Spleen (tissue), 11 donors: ENCODE data around the gene CENPS. TPM values are rescaled to one million over a fixed set of nuclear protein-coding genes. Genes with fewer than 3 reads are reported as not detected.
A peak's percentile ranks its signal among the peaks of the same experiment; 100 is the strongest.

ENCODE experiments used
- DNase-seq: peaks from one replicate; pipeline ENCODE4 v3.0.0-alpha.2; 2020
- H3K27ac ChIP-seq, 8 donors: fragments of 200-600 bp; sonication (generic) in 7 of 8; 1 replicate in 4 of 8; 2 replicates in 4 of 8; pipeline versions ENCODE4 v1.5.0 to v1.8.0; 2016 to 2021; ENCODE audit warnings: inconsistent platforms in 4 of 8, mild to moderate bottlenecking in 4 of 8, moderate library complexity in 1 of 8
- H3K27me3 ChIP-seq, 7 donors: fragments of 200-600 bp; sonication (generic) in 6 of 7; replicated peaks in 1 of 7; 1 replicate in 4 of 7; 2 replicates in 3 of 7; pipeline versions ENCODE4 v1.5.0 to v1.8.0; 2016 to 2021; ENCODE audit warnings: inconsistent platforms in 3 of 7, mild to moderate bottlenecking in 1 of 7
- H3K36me3 ChIP-seq, 6 donors: fragments of 200-600 bp; sonication (generic) in 5 of 6; 1 replicate in 4 of 6; 2 replicates in 2 of 6; pipeline versions ENCODE4 v1.5.0 to v1.8.0; 2016 to 2021; ENCODE audit warnings: inconsistent platforms in 2 of 6
- H3K4me1 ChIP-seq, 6 donors: fragments of 200-600 bp; sonication (generic) in 5 of 6; 1 replicate in 3 of 6; 2 replicates in 3 of 6; pipeline versions ENCODE4 v1.5.0 to v1.8.0; 2016 to 2021; ENCODE audit warnings: inconsistent platforms in 3 of 6
- H3K4me3 ChIP-seq, 8 donors: fragments of 200-600 bp; sonication (generic) in 7 of 8; 1 replicate in 4 of 8; 2 replicates in 4 of 8; pipeline versions ENCODE4 v1.5.0 to v1.8.0; 2016 to 2021; ENCODE audit warnings: inconsistent platforms in 4 of 8, mild to moderate bottlenecking in 4 of 8, moderate library complexity in 2 of 8
- H3K9me3 ChIP-seq, 8 donors: fragments of 200-600 bp; sonication (generic) in 7 of 8; 1 replicate in 4 of 8; 2 replicates in 4 of 8; pipeline versions ENCODE4 v1.5.0 to v1.8.0; 2016 to 2021; ENCODE audit warnings: inconsistent platforms in 4 of 8
- POLR2A ChIP-seq, 3 donors: fragments of 450-650 bp; IDR thresholded peaks; one replicate each; pipeline ENCODE4 v1.5.1; 2017; ENCODE audit warnings: antibody characterized with exemption in 3 of 3, mild to moderate bottlenecking in 1 of 3
- POLR2AphosphoS5 ChIP-seq, 3 donors: sonication (generic); formaldehyde crosslinking; IDR thresholded peaks; one replicate each; pipeline ENCODE4 v1.5.1; 2017; ENCODE audit warnings: antibody characterized with exemption in 3 of 3
- WGBS, 5 donors: extraction: QIAGEN DNeasy Blood & Tissue Kit in 3 of 5; methylation state at CpG; one replicate each; pipeline versions ENCODE4 v1.1.5 to v1.1.7; 2013 to 2018; 5-methylcytosine and 5-hydroxymethylcytosine counted together
- intact Hi-C: fragments of 100-400 bp; cut with DNase I; formaldehyde crosslinking; loops from one replicate; pipeline ENCODE4 v1.15.0; 2023; ENCODE audit warnings: low total_unique reads
- polyA plus RNA-seq, 3 donors: library from polyadenylated mRNA; stranded (reverse); fragments of 200-250 nt; gene quantifications; one replicate each; pipeline ENCODE4 v1.2.1, GENCODE V29; 2013
- total RNA-seq, 7 donors: library from RNA; depleted of rRNA in 3 of 7; stranded (reverse); fragments of >200 nt in 3 of 7; fragmentation: NEBNext Ultra II Directional in 4 of 7; extraction: Animal tissue kit (Norgen Biotek cat#: 25700) in 4 of 7; gene quantifications; one replicate each; pipeline versions ENCODE4 v1.1.0 to v1.2.1, GENCODE V29; 2016 to 2021
- TF ChIP-seq, protein P1 (sequence below), 11 experiments: fragments of 200-600 bp in 7 of 11; fragments of 450-650 bp in 4 of 11; sonication (generic) in 4 of 11; IDR thresholded peaks in 8 of 11; conservative IDR thresholded peaks in 3 of 11; 1 replicate in 7 of 11; 2 replicates in 4 of 11; pipeline versions ENCODE4 v1.4.0 to v1.8.0; 2016 to 2021; ENCODE audit warnings: antibody characterized with exemption in 11 of 11, inconsistent platforms in 4 of 11, mild to moderate bottlenecking in 1 of 11
- donor health status: healthy with polysubstance abuse.
- donor health status: DM: no; HTN: no; CAD: no; lungs with moderate emphysema.
- donor health status: DM: no; HTN: no; CAD: no.
- donor health status: Bipolar disorder and iron deficiency.
- donor health status: healthy.
- donor health status: DM: no; HTN: no; CAD: no.
- donor health status: DM: yes; HTN: yes; CAD: no.

Gene CENPS
- total and polyA plus RNA-seq, 10 donors, result 2.1 to 13.5 (median 7.5) TPM

GRCh38 chr1:10475510-10475909, 45.3 kb downstream of the CENPS start:
- 1 to 6% (median 3%) methylated on average over 13 of the region's 13 CpGs for WGBS, 5 donors
- H3K27me3 ChIP-seq, result no peaks in the 10 kb centered on the region
- H3K4me1 ChIP-seq, result peaks cover 28 to 87% (median 51%) of the 10 kb centered on the region in 6 donors
- peak overlapping the region; percentile 69 to 94 (median 89) for H3K27ac ChIP-seq
- H3K9me3 ChIP-seq, result no peaks in the 10 kb centered on the region
- no peak for DNase-seq
- H3K36me3 ChIP-seq, result no peaks in the 10 kb centered on the region
- TF ChIP-seq POLR2A (IDR thresholded peaks at IDR 0.05) (no peak), POLR2AphosphoS5 (IDR thresholded peaks at IDR 0.05) (no peak)
- TF ChIP-seq, protein P1, sequence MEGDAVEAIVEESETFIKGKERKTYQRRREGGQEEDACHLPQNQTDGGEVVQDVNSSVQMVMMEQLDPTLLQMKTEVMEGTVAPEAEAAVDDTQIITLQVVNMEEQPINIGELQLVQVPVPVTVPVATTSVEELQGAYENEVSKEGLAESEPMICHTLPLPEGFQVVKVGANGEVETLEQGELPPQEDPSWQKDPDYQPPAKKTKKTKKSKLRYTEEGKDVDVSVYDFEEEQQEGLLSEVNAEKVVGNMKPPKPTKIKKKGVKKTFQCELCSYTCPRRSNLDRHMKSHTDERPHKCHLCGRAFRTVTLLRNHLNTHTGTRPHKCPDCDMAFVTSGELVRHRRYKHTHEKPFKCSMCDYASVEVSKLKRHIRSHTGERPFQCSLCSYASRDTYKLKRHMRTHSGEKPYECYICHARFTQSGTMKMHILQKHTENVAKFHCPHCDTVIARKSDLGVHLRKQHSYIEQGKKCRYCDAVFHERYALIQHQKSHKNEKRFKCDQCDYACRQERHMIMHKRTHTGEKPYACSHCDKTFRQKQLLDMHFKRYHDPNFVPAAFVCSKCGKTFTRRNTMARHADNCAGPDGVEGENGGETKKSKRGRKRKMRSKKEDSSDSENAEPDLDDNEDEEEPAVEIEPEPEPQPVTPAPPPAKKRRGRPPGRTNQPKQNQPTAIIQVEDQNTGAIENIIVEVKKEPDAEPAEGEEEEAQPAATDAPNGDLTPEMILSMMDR (IDR thresholded peaks at IDR 0.05 in 8 of 11, conservative IDR thresholded peaks at IDR 0.05 in 3 of 11), result no peak
- intact Hi-C loops, result loop anchor here (5.0 kb wide), 1 partner anchor 43 kb away; the partner anchor contains the start of gene CENPS
- H3K4me3 ChIP-seq, result peak overlapping the region; percentile 85 to 99 (median 94)

DNA sequence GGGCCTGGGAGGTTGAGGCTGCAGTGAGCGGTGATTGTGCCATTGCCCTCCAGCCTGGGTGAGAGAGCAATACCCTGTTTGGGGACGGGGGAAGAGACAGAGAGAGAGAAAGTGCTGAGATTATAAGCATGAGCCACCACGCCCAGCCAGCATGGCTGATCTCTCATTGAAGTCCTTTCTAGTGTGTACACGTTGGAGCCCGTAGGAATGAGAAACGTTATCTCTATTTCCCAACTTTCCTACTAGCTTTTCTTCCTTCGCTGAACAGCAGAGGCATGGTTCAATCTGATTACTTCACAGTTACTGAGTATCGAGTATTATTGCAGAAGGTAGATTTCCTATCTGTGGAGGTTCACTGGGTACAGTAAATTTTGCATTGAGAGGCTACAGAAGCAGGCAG, 49.1 kb downstream of the CENPS start:
- Histone ChIP-seq H3K27me3 (no peaks in the 10 kb centered on the region), H3K27ac (no peak overlapping the region), H3K36me3 (peaks cover 0 to 6% (median 0%) of the 10 kb centered on the region in 6 donors), H3K4me1 (peaks cover 16 to 73% (median 27%) of the 10 kb centered on the region in 6 donors), H3K4me3 (no peak overlapping the region), H3K9me3 (no peaks in the 10 kb centered on the region)
- TF ChIP-seq, protein P1 (IDR thresholded peaks at IDR 0.05 in 8 of 11, conservative IDR thresholded peaks at IDR 0.05 in 3 of 11), result no peak
- no peak for TF ChIP-seq POLR2AphosphoS5 (IDR thresholded peaks at IDR 0.05)
- no peak for TF ChIP-seq POLR2A (IDR thresholded peaks at IDR 0.05)
- WGBS, 5 donors, result 68 to 82% (median 72%) methylated on average over 8 of the region's 8 CpGs
- intact Hi-C loops, result loop anchor here (5.0 kb wide), 1 partner anchor 47 kb away; the partner anchor contains the start of gene CENPS
- no peak for DNase-seq

DNA sequence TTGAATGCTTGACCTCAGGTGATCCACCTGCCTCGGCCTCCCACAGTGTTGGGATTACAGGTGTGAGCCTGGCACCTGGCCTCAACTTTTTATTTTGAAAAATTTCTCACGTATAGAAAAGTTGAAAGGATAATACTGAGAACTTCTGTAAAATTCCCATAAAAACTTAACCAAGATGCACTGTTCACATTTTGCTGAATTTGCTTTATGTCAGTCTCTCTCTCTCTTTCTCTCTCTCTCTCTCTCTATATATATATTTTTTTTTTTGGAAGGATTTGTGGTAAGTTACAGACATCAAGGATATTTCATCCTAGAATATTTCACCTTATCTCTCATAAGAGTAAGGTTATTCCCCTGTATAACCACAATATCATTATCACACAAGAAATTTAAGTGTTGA, 50.4 kb downstream of the CENPS start:
- intact Hi-C loops, result no loop called here
- no peaks in the 10 kb centered on the region for H3K27me3 ChIP-seq

DNA sequence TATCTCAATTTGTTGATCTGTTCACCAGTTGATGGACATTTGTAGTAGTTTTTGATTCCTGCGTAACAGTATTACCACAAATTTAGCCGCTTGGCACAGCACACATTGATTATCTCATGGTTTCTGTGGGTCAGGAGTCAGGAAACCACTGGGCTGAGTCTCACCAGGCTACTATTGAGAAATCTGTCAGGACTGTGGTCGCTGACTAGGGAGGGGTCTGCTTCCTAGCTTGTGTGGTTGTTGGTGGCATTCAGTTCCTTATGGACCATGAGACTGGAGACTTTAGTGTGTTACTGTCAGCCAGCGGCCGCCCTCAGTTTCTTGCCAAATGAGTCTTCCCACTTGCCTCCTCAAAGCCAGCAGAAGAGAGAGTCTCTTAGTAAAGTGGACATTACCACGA, 54.3 kb downstream of the CENPS start:
- TF ChIP-seq, protein P1 (IDR thresholded peaks at IDR 0.05 in 8 of 11, conservative IDR thresholded peaks at IDR 0.05 in 3 of 11), result no peak
- no peak for TF ChIP-seq POLR2AphosphoS5 (IDR thresholded peaks at IDR 0.05)
- TF ChIP-seq POLR2A (IDR thresholded peaks at IDR 0.05), result no peak
- DNase-seq, result no peak

More for the DNA sequence above, 50.4 kb downstream of the CENPS start:
- H3K4me1 ChIP-seq, result peaks cover 11 to 69% (median 21%) of the 10 kb centered on the region in 6 donors
- H3K4me3 ChIP-seq, result no peak overlapping the region
- no peak overlapping the region for H3K27ac ChIP-seq
- H3K36me3 ChIP-seq, result peaks cover 0 to 6% (median 0%) of the 10 kb centered on the region in 6 donors
- 88 to 97% (median 90%) methylated on average over 2 of the region's 2 CpGs for WGBS, 5 donors
- no peak for DNase-seq
- TF ChIP-seq, protein P1 (IDR thresholded peaks at IDR 0.05 in 8 of 11, conservative IDR thresholded peaks at IDR 0.05 in 3 of 11), result no peak
- TF ChIP-seq POLR2A (IDR thresholded peaks at IDR 0.05) (no peak), POLR2AphosphoS5 (IDR thresholded peaks at IDR 0.05) (no peak)
- peaks cover 0 to 2% (median under 1%) of the 10 kb centered on the region in 8 donors for H3K9me3 ChIP-seq

More for the DNA sequence above, 54.3 kb downstream of the CENPS start:
- Histone ChIP-seq H3K4me3 (no peak overlapping the region), H3K36me3 (peaks cover 0 to 21% (median 0%) of the 10 kb centered on the region in 6 donors), H3K9me3 (peaks cover 0 to 10% (median 8%) of the 10 kb centered on the region in 8 donors), H3K27ac (peak overlapping the region in 2 of 8 donors; percentile 4 to 24), H3K27me3 (no peaks in the 10 kb centered on the region), H3K4me1 (peaks cover 0 to 38% (median 5%) of the 10 kb centered on the region in 6 donors)
- WGBS, 5 donors, result 53 to 87% (median 73%) methylated on average over 5 to 6 of the region's 6 CpGs
- intact Hi-C loops, result no loop called here
